IPS-18a (cell line): ENCODE measurements around the gene FBL.

Experiments
- H3K27ac ChIP-seq: one replicate; pipeline ENCODE4 v1.5.1; 2013; ENCODE audit warnings: low read length
- H3K27me3 ChIP-seq: one replicate; pipeline ENCODE4 v1.6.1; 2013; ENCODE audit warnings: mild to moderate bottlenecking, low read length; ENCODE audit not compliant: control insufficient read depth, insufficient read depth
- H3K36me3 ChIP-seq: one replicate; pipeline ENCODE4 v1.6.1; 2013; ENCODE audit warnings: low read depth, low read length; ENCODE audit not compliant: control insufficient read depth
- H3K4me1 ChIP-seq: one replicate; pipeline ENCODE4 v1.6.1; 2013; ENCODE audit warnings: low read depth, low read length; ENCODE audit not compliant: control insufficient read depth
- H3K4me3 ChIP-seq: one replicate; pipeline ENCODE4 v1.5.1; 2013; ENCODE audit warnings: low read length
- H3K9ac ChIP-seq: one replicate; pipeline ENCODE4 v1.6.1; 2013; ENCODE audit warnings: mild to moderate bottlenecking, low read length, moderate library complexity
- H3K9me3 ChIP-seq: one replicate; pipeline ENCODE4 v1.6.1; 2013; ENCODE audit warnings: low read depth, low read length; ENCODE audit not compliant: control insufficient read depth

The FBL gene

GRCh38 chr19:39828015-39828653, 18.0 kb downstream of the FBL start:
- H3K9me3 ChIP-seq = no peaks in the 10 kb centered on the region
- no peak overlapping the region for H3K27ac ChIP-seq
- peaks cover 34% of the 10 kb centered on the region for H3K36me3 ChIP-seq
- H3K9ac ChIP-seq = no peak overlapping the region
- peaks cover 5% of the 10 kb centered on the region for H3K4me1 ChIP-seq
- H3K27me3 ChIP-seq = no peaks in the 10 kb centered on the region
- H3K4me3 ChIP-seq = no peak overlapping the region

GRCh38 chr19:39827216-39827615, 19.0 kb downstream of the FBL start:
- peaks cover 34% of the 10 kb centered on the region for H3K36me3 ChIP-seq
- no peaks in the 10 kb centered on the region for H3K9me3 ChIP-seq
- no peak overlapping the region for H3K27ac ChIP-seq
- no peak overlapping the region for H3K4me3 ChIP-seq
- no peaks in the 10 kb centered on the region for H3K4me1 ChIP-seq
- no peak overlapping the region for H3K9ac ChIP-seq
- H3K27me3 ChIP-seq = no peaks in the 10 kb centered on the region

- H3K4me1 ChIP-seq = no peaks in the 10 kb centered on the region
- H3K27ac ChIP-seq = no peak overlapping the region
- no peaks in the 10 kb centered on the region for H3K9me3 ChIP-seq
- H3K36me3 ChIP-seq = peaks cover 34% of the 10 kb centered on the region
- H3K9ac ChIP-seq = no peak overlapping the region
- H3K4me3 ChIP-seq = no peak overlapping the region
- no peaks in the 10 kb centered on the region for H3K27me3 ChIP-seq
Observed at GRCh38 chr19:39826311-39826945, 19.8 kb downstream of the FBL start.

- Histone ChIP-seq H3K9me3 (no peaks in the 10 kb centered on the region), H3K27ac (no peak overlapping the region), H3K4me3 (no peak overlapping the region), H3K9ac (no peak overlapping the region), H3K27me3 (no peaks in the 10 kb centered on the region), H3K4me1 (no peaks in the 10 kb centered on the region), H3K36me3 (peaks cover 33% of the 10 kb centered on the region)
Observed at GRCh38 chr19:39825531-39826076, 20.6 kb downstream of the FBL start.

- Histone ChIP-seq H3K9me3 (no peaks in the 10 kb centered on the region), H3K4me1 (no peaks in the 10 kb centered on the region), H3K27me3 (no peaks in the 10 kb centered on the region), H3K27ac (peak overlapping the region; percentile 10), H3K36me3 (peaks cover 28% of the 10 kb centered on the region), H3K4me3 (peak overlapping the region; percentile 97), H3K9ac (peak overlapping the region; percentile 10)
Observed at GRCh38 chr19:39825093-39825463, 21.1 kb downstream of the FBL start.

- H3K9ac ChIP-seq = peak overlapping the region; percentile 74
- no peaks in the 10 kb centered on the region for H3K9me3 ChIP-seq
- H3K27me3 ChIP-seq = no peaks in the 10 kb centered on the region
- no peaks in the 10 kb centered on the region for H3K4me1 ChIP-seq
- H3K4me3 ChIP-seq = peak overlapping the region; percentile 97
- peak overlapping the region; percentile 39 for H3K27ac ChIP-seq
- H3K36me3 ChIP-seq = peaks cover 21% of the 10 kb centered on the region
Observed at GRCh38 chr19:39824143-39825092, 21.8 kb downstream of the FBL start.

GRCh38 chr19:39823686-39824085, 22.5 kb downstream of the FBL start:
- Histone ChIP-seq H3K9me3 (no peaks in the 10 kb centered on the region), H3K36me3 (peaks cover 19% of the 10 kb centered on the region), H3K9ac (peak overlapping the region; percentile 74), H3K27me3 (no peaks in the 10 kb centered on the region), H3K4me1 (no peaks in the 10 kb centered on the region), H3K4me3 (peak overlapping the region; percentile 97), H3K27ac (no peak overlapping the region)

- no peaks in the 10 kb centered on the region for H3K9me3 ChIP-seq
- H3K27me3 ChIP-seq = no peaks in the 10 kb centered on the region
- H3K4me3 ChIP-seq = no peak overlapping the region
- H3K36me3 ChIP-seq = no peaks in the 10 kb centered on the region
- no peaks in the 10 kb centered on the region for H3K4me1 ChIP-seq
- H3K27ac ChIP-seq = no peak overlapping the region
- H3K9ac ChIP-seq = no peak overlapping the region
Observed at GRCh38 chr19:39820696-39821095, 25.5 kb downstream of the FBL start.

- Histone ChIP-seq H3K27ac (no peak overlapping the region), H3K4me3 (no peak overlapping the region), H3K9me3 (no peaks in the 10 kb centered on the region), H3K4me1 (no peaks in the 10 kb centered on the region), H3K27me3 (no peaks in the 10 kb centered on the region), H3K9ac (no peak overlapping the region), H3K36me3 (no peaks in the 10 kb centered on the region)
Observed at GRCh38 chr19:39819786-39820185, 26.4 kb downstream of the FBL start.

- no peaks in the 10 kb centered on the region for H3K4me1 ChIP-seq
- no peaks in the 10 kb centered on the region for H3K27me3 ChIP-seq
- no peaks in the 10 kb centered on the region for H3K36me3 ChIP-seq
- no peak overlapping the region for H3K4me3 ChIP-seq
- H3K9me3 ChIP-seq = no peaks in the 10 kb centered on the region
- H3K27ac ChIP-seq = no peak overlapping the region
- no peak overlapping the region for H3K9ac ChIP-seq
Observed at GRCh38 chr19:39818626-39819097, 27.5 kb downstream of the FBL start.

GRCh38 chr19:39817888-39818561, 28.2 kb downstream of the FBL start:
- Histone ChIP-seq H3K36me3 (no peaks in the 10 kb centered on the region), H3K4me1 (no peaks in the 10 kb centered on the region), H3K4me3 (no peak overlapping the region), H3K27ac (no peak overlapping the region), H3K9me3 (no peaks in the 10 kb centered on the region), H3K27me3 (no peaks in the 10 kb centered on the region), H3K9ac (no peak overlapping the region)
